ENCODE results near the gene TLR3.
"Not testable (repeated sequence)": the region's sequence is repeated elsewhere in the genome, so short reads cannot be mapped to it uniquely, and the experiment has no call there.

Gene TLR3

GRCh38 chr4:186050135-186050534 is 18.8 kb upstream of the TLR3 start:
- not testable (repeated sequence) for DNase-seq

GRCh38 chr4:186051096-186051495 is 17.9 kb upstream of the TLR3 start:
- no peak for DNase-seq

- no peak for DNase-seq
Observed at GRCh38 chr4:186058253-186058979, 10.5 kb upstream of the TLR3 start.

- no peak for DNase-seq
Observed at GRCh38 chr4:186058980-186059316, 10.0 kb upstream of the TLR3 start.

- no peak for DNase-seq
Observed at GRCh38 chr4:186061921-186062320, 7.0 kb upstream of the TLR3 start.

GRCh38 chr4:186067757-186068385 is 1.1 kb upstream of the TLR3 start:
- no peak for DNase-seq

- DNase-seq: no peak
Observed at GRCh38 chr4:186069729-186070128, 773 bp downstream of the TLR3 start.

- DNase-seq: no peak
Observed at GRCh38 chr4:186072516-186072915, 3.6 kb downstream of the TLR3 start.

GRCh38 chr4:186074189-186074588 is 5.2 kb downstream of the TLR3 start:
- DNase-seq: no peak

GRCh38 chr4:186078981-186079638 is 10.2 kb downstream of the TLR3 start:
- no peak for DNase-seq

GRCh38 chr4:186079694-186080093 is 10.7 kb downstream of the TLR3 start:
- no peak for DNase-seq

GRCh38 chr4:186081202-186081807 is 12.3 kb downstream of the TLR3 start:
- no peak for DNase-seq

GRCh38 chr4:186082221-186082620 is 13.3 kb downstream of the TLR3 start:
- no peak for DNase-seq

GRCh38 chr4:186088523-186088922 is 19.6 kb downstream of the TLR3 start:
- no peak for DNase-seq

- DNase-seq: no peak
Observed at GRCh38 chr4:186092296-186092695, 23.3 kb downstream of the TLR3 start.

GRCh38 chr4:186095406-186095805 is 26.4 kb downstream of the TLR3 start:
- DNase-seq: no peak

- DNase-seq: no peak
Observed at GRCh38 chr4:186096681-186097165, 27.8 kb downstream of the TLR3 start.

- no peak for DNase-seq
Observed at GRCh38 chr4:186097386-186097785, 28.4 kb downstream of the TLR3 start.

GRCh38 chr4:186102931-186103330 is 34.0 kb downstream of the TLR3 start:
- no peak for DNase-seq

- peak in 3 of 4 experiments; percentile 3 to 13 (median 3) for DNase-seq
Observed at GRCh38 chr4:186104114-186104889, 35.3 kb downstream of the TLR3 start, which contains the start of gene FAM149A. TSS of gene FAM149A (plus strand) at chr4:186104704.

- no peak for DNase-seq
Observed at GRCh38 chr4:186104890-186105646, 36.1 kb downstream of the TLR3 start.
